Measurements from ENCODE around the gene OBP2B.
"Not testable (repeated sequence)": the region's sequence is repeated elsewhere in the genome, so short reads cannot be mapped to it uniquely, and the experiment has no call there.

OBP2B gene, protein sequence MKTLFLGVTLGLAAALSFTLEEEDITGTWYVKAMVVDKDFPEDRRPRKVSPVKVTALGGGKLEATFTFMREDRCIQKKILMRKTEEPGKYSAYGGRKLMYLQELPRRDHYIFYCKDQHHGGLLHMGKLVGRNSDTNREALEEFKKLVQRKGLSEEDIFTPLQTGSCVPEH

GRCh38 chr9:133208880-133209300 lies at the start of gene OBP2B:
Gene OBP2B, minus strand, starts transcription at chr9:133209250. Its CDS starts 51 bp downstream, at chr9:133209199.
- DNase-seq, result not testable (repeated sequence)

GRCh38 chr9:133258061-133259015 lies 49.3 kb upstream of the OBP2B start:
- DNase-seq, result no peak

DNA sequence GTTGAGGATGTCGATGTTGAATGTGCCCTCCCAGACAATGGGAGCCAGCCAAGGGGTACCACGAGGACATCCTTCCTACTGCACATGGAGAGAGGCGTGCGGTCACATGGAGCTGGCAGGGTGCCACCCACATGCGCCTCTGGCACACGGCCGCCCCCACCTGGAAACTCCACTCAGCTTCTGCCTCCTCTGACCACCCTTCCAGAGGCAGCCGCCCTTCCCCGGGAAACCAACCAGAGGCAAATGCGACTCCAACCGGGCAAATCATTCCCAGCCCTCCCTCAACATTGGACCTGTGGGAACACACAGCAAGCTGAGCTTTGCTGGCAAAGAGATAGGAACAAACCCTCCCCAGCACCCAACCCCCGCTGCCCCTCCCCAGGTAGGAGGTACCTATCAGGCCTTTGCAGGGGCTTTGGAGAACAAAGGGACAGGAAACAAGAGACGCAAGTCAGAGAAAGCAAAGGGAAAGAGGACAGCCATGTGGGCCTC lies 48.5 kb upstream of the OBP2B start:
- no peak for DNase-seq

DNA sequence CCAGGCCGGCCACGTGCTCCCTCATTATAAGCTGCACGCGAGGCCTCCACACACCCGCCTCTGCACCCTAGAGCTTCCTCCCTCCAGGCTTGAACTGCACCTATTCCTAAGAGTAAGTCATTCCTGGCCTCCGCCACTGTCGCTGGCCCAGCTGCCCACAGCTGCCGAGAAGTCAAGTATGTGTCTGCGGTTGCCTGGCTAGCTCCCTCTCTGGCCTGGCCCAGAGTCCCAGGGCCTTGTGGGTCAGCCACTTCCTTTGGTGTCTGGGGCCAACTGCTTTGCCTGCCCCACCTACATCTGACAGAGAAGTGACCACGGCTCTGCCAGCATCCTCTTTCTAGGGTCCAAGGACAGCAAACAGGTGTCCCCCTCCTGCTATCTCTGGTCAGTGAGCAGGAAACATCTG lies 47.6 kb upstream of the OBP2B start:
- no peak for DNase-seq

GRCh38 chr9:133256136-133256461 lies 47.0 kb upstream of the OBP2B start:
- DNase-seq, result no peak

DNA sequence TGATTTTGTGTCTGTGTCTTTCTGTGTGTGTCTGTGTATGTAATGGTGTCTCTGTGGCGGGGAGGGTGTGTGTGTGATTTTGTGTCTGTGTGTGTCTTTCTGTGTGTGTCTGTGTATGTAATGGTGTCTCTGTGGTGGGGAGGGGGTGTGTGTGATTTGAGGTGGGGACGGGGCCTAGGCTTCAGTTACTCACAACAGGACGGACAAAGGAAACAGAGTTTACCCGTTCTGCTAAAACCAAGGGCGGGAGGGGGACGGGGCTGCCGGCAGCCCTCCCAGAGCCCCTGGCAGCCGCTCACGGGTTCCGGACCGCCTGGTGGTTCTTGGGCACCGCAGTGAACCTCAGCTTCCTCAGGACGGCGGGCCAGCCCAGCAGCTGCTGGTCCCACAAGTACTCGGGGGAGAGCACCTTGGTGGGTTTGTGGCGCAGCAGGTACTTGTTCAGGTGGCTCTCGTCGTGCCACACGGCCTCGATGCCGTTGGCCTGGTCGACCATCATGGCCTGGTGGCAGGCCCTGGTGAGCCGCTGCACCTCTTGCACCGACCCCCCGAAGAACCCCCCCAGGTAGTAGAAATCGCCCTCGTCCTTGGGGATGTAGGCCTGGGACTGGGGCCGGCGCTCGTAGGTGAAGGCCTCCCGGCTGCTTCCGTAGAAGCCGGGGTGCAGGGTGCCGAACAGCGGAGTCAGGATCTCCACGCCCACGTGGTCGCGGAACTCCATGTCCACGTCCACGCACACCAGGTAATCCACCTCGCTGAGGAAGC lies 46.5 kb upstream of the OBP2B start:
- no peak for DNase-seq

DNA sequence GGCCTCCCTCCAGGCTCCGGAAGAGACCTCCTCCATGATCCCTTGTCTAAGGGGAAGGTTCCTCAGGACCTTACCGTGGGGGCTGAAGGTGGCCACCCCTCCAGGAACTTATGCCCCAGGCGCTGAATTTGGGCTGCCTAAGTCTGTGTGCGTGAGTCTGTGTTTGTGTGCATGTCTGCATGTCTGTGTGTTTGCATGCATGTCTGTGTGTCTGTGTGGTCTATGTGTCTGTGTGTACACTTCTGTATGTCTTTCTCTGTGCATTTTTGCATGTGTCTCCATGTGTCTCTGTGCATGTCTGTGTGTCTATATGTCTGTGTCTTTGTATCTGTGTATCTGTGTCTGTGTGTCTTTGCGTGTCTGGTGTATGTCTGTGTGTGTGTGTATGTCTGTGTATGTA lies 45.4 kb upstream of the OBP2B start:
- no peak for DNase-seq

GRCh38 chr9:133253268-133253667 lies 44.2 kb upstream of the OBP2B start:
- DNase-seq, result no peak

GRCh38 chr9:133252301-133253020 lies 43.4 kb upstream of the OBP2B start:
- no peak for DNase-seq

DNA sequence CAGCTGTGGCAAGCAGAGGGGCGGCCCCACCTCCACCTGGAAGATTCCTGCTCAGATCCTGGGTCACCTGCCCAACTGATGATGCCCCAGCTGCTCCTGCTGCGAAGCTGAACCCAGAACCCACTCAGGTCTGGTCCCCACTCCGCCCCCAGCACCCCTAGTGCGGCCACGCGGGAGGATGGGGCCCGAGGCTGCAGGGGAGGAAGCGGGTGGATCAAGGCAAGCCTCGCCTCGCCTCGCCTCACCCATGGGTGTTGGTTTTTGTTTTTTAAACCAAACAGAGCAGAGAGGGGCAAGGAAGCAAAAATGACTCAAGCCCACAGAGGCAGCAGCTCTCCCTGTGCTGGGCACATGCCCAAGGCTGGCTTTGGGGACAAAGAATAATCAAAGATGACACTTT lies 42.7 kb upstream of the OBP2B start:
- no peak for DNase-seq

GRCh38 chr9:133251221-133251620 lies 42.2 kb upstream of the OBP2B start:
- DNase-seq, result not testable (repeated sequence)

DNA sequence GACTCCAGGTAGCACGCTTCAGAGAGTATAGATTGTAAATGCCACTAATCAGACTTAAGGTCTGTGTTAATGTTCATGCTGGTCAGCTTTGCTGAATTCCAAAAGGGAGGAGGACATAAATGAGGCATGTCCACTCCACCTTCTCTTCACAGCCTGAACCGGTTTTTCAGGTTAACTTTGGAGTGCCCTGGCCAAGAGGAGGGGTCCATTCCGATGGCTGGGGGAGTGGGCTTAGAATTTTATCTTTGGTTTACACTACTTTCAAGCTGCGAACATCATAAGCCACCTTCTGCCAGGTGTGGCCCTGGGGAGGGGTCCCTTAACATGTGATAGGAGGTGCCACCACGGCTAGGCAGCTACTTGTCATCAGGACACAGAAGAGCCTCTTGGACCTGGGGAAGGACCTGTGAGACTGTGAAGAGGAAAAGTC lies 41.7 kb upstream of the OBP2B start:
- no peak for DNase-seq

DNA sequence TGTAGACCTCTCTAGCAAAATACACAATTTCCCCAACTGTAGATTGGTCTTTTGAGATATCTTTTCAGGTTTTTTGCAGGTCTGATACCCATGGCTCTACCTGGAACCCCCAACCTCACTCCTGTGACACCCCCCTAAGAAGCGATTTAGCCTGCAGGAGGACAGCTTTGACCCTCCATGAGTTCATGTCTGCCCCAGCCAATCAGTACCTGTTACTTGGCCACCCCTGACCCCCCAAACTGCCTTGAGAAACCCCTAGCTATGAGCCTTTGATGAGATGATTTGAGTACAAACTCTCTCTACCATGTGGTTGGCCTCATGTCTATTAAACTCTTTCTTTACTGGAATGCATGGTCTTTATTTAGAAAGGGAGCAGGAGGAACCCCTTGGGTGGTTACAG lies 40.3 kb upstream of the OBP2B start:
- no peak for DNase-seq

GRCh38 chr9:133248726-133249295 lies 39.8 kb upstream of the OBP2B start:
- no peak for DNase-seq

GRCh38 chr9:133247632-133248031 lies 38.6 kb upstream of the OBP2B start:
- no peak for DNase-seq

DNA sequence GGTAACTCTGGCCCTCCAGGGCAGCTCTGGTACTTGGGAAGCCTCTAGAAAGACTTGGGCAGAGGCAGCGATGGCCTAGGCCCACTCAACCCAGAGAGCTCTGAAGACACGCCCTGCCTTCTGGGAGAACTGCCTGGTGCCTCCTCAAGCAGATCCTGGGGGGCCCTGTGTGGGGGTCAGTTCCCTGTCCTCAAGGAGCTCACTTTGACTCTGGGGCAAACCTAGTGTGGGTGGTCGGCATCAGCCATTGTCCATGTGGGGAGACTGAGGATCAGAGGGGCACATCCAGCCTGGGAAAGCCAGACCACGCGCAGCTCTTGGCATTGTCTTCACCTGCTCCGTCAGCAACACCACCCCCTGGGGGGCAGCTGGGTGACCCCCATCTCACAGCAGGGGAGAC lies 37.9 kb upstream of the OBP2B start:
- DNase-seq, result no peak

GRCh38 chr9:133246562-133246961 lies 37.5 kb upstream of the OBP2B start:
- no peak for DNase-seq

DNA sequence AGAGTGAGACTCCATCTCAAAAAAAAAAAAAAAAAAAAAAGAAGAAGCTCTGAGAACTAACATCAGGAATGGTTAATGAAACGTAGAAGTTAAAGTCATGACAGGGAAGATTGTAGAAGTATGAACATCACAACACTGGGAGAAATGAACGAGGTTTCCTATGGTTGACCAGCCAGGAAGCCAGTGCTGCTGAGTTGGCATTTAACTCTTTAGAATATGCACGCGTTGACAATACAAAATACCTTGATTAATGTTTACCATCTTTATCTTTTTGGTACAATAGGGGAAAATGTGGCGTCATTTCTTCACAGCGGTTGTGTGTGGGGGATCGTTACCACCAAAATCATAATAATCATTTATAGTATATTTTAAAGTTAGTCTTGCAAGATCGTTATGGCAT lies 33.9 kb upstream of the OBP2B start:
- DNase-seq, result no peak

DNA sequence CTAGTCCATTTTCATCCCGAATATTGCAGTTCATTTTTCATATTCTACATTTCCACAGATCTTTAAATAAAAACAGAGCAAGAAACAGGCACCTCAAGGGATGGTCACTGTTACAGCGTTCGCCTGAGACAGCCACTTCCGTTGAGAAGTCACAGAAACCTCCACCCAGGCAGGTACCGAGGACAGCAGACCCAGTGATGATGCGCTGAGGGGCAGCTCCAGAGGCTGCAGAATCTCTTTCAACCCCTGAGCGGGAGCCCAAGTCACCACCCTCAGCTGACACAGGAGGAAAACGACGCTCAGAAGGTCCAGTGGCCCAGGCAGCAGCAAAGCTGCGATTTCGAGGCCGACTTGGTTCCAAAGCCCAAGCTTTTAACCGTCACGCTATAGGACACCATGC lies 33.2 kb upstream of the OBP2B start:
- DNase-seq, result no peak

DNA sequence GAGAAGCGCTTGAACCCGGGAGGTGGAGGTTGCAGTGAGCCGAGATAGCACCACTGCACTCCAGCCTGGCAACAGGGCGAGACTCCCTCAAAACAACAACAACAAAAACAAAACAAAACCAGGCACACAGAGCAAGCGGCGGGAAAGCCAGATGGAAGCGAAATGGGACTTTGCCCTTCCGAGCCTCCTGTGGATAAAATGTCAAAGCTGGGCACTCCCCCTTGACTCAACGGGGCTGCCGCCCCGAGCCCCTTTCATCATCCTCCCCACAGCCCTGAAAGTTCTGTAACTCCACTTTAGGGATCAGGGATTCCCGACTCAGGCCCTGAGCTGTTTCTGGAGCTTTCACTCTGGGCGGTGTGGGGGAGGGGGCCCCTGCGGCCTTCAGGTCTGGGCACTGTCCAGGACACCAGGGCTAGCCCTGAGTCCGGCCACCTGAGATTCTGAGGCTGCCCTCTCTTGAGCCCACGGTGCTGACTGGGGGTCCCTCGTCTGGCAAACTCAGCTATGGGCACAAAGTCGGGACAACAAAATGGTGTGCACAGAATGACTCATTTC lies 30.6 kb upstream of the OBP2B start:
- no peak for DNase-seq

DNA sequence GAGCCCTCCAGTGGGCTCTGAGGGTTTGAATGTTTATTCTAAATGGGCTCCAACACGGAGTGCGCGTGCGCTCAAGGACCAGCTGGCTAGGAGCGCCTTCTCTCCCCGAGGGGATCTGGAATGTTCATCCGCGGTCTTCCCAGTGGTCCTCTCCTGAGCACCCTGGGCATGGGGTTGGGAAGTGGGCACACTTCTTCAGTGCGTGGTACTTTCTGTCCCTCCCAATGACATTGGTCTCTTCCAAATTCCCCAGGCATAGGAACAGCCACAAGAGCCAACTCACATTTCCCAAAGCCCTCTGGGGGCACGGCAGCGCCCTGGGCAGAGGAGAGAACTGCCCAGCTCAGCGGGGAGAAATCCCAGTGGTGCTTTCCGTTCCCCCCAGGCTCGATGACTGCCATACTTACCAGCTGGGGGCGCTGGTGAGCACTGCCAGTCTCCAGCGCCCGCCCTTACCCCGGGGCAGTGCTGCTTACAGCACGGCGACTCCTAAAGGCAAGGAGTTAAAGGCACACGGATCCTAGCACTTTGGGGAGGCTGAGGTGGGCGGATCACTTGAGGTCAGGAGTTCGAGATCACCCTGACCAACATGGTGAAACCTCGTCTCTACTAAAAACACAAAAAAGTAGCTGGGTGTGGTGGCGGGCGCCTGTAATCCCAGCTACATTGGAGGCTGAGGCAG lies 29.9 kb upstream of the OBP2B start:
- no peak for DNase-seq

All from GOT3 (cell line).